Stimulated activated CD4-positive, alpha-beta T cell treated with anti-CD3 and anti-CD28 coated beads, Interleukin-4, amount 100 ng/mL, for 4 hours (primary cell): ENCODE data around the gene COL3A1.

ENCODE experiments used
- DNase-seq, 2 experiments: peaks; one replicate each; pipeline ENCODE4 v3.0.0-alpha.2; 2020

Gene COL3A1

DNA sequence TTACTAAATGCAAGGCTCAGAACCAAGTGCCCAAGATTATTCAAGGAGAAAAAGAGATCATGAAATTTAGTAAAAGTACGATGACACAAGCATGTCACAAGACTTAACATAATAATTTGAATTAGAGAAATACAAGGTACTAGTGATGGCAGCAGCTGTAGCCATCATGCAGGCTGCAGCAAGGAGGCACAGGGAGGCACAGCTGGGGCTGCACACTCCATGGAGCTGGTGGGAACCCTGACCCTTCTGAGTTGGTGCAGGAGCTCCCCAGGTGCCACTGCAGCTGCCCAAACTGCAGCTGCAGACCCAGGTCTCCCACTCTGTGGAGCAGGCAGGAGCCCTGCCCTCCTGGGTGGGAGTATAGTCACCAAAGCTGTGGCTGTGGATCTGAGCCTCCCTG, 46.0 kb downstream of the COL3A1 start:
- DNase-seq, result no peak

GRCh38 chr2:189022053-189022481, 47.9 kb downstream of the COL3A1 start:
- no peak for DNase-seq

DNA sequence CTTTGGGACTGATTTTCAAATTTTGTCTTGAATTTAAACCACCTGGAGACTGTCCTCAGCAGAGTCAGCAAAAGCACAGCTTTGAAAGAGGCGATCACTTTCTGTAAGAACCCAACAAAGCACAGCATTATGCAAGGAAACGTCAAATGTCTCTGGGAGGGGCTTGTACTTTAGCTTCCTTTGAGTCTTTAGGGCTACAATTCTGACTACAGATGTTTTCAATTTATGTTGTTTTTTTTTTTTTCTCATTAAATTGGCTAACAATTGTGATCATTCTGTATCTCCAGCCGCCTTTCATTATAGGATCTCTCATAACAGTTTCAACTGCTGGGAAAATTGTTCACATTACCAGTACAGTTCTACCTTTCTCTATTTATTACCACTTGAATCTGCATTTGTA, 48.3 kb downstream of the COL3A1 start:
- no peak for DNase-seq

- no peak for DNase-seq
Observed at GRCh38 chr2:189024901-189025618, 50.9 kb downstream of the COL3A1 start.

DNA sequence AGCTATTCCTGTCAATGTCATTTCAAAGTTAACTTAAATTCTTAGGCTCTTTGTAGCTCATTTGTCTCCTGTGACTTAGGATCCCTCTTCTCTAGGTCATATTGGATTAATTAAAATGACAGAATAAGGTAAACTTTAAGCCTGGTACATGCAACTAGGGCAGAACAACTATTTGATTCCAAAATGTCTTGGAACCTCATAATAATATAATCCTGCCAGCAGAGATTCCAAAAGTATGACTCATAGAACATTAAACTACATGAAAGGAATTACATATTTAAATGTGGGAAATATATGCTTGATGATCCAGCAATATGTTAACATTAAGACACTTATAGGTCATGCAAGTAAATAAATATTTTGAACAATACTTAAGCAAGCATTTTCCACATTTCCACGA, 63.3 kb downstream of the COL3A1 start:
- no peak for DNase-seq

DNA sequence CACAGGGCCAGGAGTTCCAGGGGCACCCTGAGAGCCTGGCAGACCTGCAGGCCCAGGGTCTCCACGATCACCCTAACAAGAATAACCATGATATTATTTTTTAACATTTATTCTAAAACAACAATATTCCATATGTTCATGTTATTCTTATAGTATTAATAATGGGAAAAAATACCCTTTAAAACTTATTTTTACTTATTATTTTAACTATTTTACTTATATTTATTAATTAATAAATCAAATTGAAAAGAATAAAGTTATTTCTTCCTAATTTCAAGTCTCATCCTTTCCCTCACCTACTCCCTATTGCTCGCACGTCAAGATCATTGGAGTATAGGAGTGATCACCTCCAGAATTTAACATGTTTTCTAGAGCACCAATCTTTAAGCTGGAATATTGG, 71.7 kb downstream of the COL3A1 start:
- DNase-seq, result no peak

GRCh38 chr2:189046320-189046719, 72.1 kb downstream of the COL3A1 start:
- DNase-seq, result no peak

GRCh38 chr2:189047171-189047888, 73.2 kb downstream of the COL3A1 start:
- DNase-seq, result no peak

DNA sequence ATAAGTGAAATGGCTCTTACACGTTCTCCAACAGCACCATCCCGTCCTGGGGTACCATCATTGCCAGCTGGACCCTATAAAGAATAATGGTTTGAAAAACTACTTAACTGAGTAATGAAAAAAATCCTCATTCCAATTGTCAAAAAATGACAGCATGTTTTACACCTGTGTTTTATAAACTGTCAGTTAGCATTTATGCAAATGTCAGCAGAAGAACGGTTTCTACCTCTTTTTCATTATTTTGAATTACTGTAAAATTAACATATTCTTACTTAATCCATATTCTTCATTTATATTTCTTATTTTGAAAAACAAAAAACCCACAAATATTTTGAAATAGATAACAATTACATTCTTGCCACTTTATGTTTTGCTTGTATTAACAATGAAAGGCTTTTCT, 74.0 kb downstream of the COL3A1 start:
- DNase-seq, result no peak

- no peak for DNase-seq
Observed at GRCh38 chr2:189049709-189050164, 75.6 kb downstream of the COL3A1 start.

DNA sequence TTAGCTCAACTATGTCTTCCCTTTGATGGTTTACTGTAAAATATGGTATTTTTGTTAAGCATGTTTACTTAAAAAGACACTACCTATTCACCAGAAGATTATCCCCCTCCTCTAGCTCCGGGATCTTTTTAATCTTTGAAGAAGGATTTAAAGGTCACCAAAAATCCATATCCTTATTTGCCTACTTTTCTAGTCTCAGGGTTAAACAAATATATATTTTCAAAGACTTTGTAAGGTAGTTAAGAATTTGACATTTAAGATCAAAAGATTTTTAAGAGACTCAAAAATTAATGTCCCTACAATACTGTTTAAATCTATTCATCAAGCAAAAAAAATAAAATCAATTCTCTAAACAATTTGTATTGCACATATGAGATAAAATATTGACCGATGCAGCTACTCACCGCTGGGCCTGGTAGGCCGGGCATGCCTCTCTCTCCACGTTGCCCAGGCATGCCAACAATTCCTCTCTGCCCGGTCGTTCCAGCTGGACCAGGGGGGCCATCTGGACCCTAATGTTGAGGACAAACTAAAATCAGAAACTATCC, 76.1 kb downstream of the COL3A1 start:
- no peak for DNase-seq

- DNase-seq, result no peak
Observed at GRCh38 chr2:189056200-189057106, 82.3 kb downstream of the COL3A1 start.

- DNase-seq, result no peak
Observed at GRCh38 chr2:189057316-189057715, 83.1 kb downstream of the COL3A1 start.

GRCh38 chr2:189060096-189060642, 86.0 kb downstream of the COL3A1 start:
- no peak for DNase-seq
